Naive thymus-derived CD8-positive, alpha-beta T cell (primary cell): Measurements from ENCODE around the gene GNG5. TPM values are rescaled to one million over a fixed set of nuclear protein-coding genes. Genes with fewer than 3 reads are reported as not detected.

Experiments used
- polyA plus RNA-seq, 3 donors: library from polyadenylated mRNA; unstranded; fragments of 300-500 nt; fragmentation: Illumina TruSeq; gene quantifications; one replicate each; pipeline ENCODE4 v1.2.3, GENCODE V29; 2021
- total RNA-seq, 8 experiments: library from RNA in 2 of 8; stranded (reverse) in 2 of 8; gene quantifications; one replicate each; pipeline ENCODE4 v1.2.3 and lab custom pipeline; 2021 to 2026

The GNG5 gene
- total and polyA plus RNA-seq, 5 experiments from 2014 or later: 32.5 to 259 (median 214) TPM

Other genes starting within 250 kb of the GNG5 start
- gene SAMD13, start 204.9 kb downstream of the GNG5 start, total RNA-seq: 1 to 10 TPM in 1 of 2 experiments, under 1 TPM in 1; 0.75 to 1.2 TPM
- 1 to 10 TPM in 2 of 3 donors, under 1 TPM in 1; 0.57 to 1.3 (median 1.2) TPM for gene SAMD13, start 204.9 kb downstream of the GNG5 start, polyA plus RNA-seq
- gene DNASE2B, start 108.1 kb downstream of the GNG5 start, total RNA-seq: not detected
- not detected for gene DNASE2B, start 108.1 kb downstream of the GNG5 start, polyA plus RNA-seq
- gene RPF1, start 27.3 kb downstream of the GNG5 start, total RNA-seq: 10 to 100 TPM; 50.2 to 52.4 TPM
- 10 to 100 TPM; 55.2 to 64.2 (median 58.4) TPM for gene RPF1, start 27.3 kb downstream of the GNG5 start, polyA plus RNA-seq
- 1 to 10 TPM; 2.2 to 2.5 TPM for gene SPATA1, start 195 bp downstream of the GNG5 start, total RNA-seq
- not detected for gene SPATA1, start 195 bp downstream of the GNG5 start, polyA plus RNA-seq
- gene CTBS, start 67.9 kb upstream of the GNG5 start, total RNA-seq: 10 to 100 TPM; 18.0 to 19.8 TPM
- gene CTBS, start 67.9 kb upstream of the GNG5 start, polyA plus RNA-seq: 10 to 100 TPM; 16.3 to 21.1 (median 18.2) TPM
- 10 to 100 TPM in 1 of 2 experiments, 1 to 10 TPM in 1; 9.9 to 11.4 TPM for gene SSX2IP, start 183.9 kb upstream of the GNG5 start, total RNA-seq
- 10 to 100 TPM in 1 of 3 donors, 1 to 10 TPM in 2; 6.9 to 10.8 (median 8.1) TPM for gene SSX2IP, start 183.9 kb upstream of the GNG5 start, polyA plus RNA-seq